Tibial nerve (tissue), 4 donors: ENCODE measurements around the gene NLRP6. TPM values are rescaled to one million over a fixed set of nuclear protein-coding genes. Genes with fewer than 3 reads are reported as not detected.

Experiments
- DNase-seq, 2 donors: peaks; one replicate each; pipeline ENCODE4 v3.0.0-alpha.2; 2019; ENCODE audit warnings: low spot score in 2 of 2
- H3K27ac ChIP-seq, 4 donors: fragments of 200-600 bp; sonication (generic) in 3 of 4; one replicate each; pipeline ENCODE4 v1.5.1; 2017 to 2019; ENCODE audit warnings: mild to moderate bottlenecking in 1 of 4
- H3K27me3 ChIP-seq, 2 donors: fragments of 200-600 bp; sonication (generic) in 1 of 2; one replicate each; pipeline versions ENCODE4 v1.5.1 to v1.6.0; 2017 to 2019
- H3K36me3 ChIP-seq, 3 donors: fragments of 200-600 bp; sonication (generic); one replicate each; pipeline ENCODE4 v1.5.1; 2018 to 2019
- H3K4me1 ChIP-seq, 4 donors: fragments of 200-600 bp; sonication (generic) in 3 of 4; one replicate each; pipeline ENCODE4 v1.5.1; 2017 to 2019
- H3K4me3 ChIP-seq, 4 donors: fragments of 200-600 bp; sonication (generic) in 3 of 4; one replicate each; pipeline ENCODE4 v1.5.1; 2017 to 2019; ENCODE audit warnings: mild to moderate bottlenecking in 1 of 4, moderate library complexity in 1 of 4
- H3K9me3 ChIP-seq, 4 donors: fragments of 200-600 bp; sonication (generic) in 3 of 4; one replicate each; pipeline ENCODE4 v1.5.1; 2017 to 2019
- CTCF ChIP-seq, 5 experiments: fragments of 200-600 bp in 3 of 5; fragments of 450-650 bp in 2 of 5; sonication (generic) in 3 of 5; IDR thresholded peaks; one replicate each; pipeline ENCODE4 v1.5.1; 2016 to 2019; ENCODE audit warnings: antibody characterized with exemption in 5 of 5, mild to moderate bottlenecking in 3 of 5, moderate library complexity in 2 of 5
- EP300 ChIP-seq, 2 donors: sonication (generic); formaldehyde crosslinking; IDR thresholded peaks; one replicate each; pipeline ENCODE4 v1.6.1; 2017; ENCODE audit warnings: antibody characterized with exemption in 2 of 2, mild to moderate bottlenecking in 1 of 2
- POLR2A ChIP-seq, 2 donors: fragments of 450-650 bp; IDR thresholded peaks; one replicate each; pipeline ENCODE4 v1.6.1; 2017; ENCODE audit warnings: antibody characterized with exemption in 2 of 2, mild to moderate bottlenecking in 2 of 2, moderate library complexity in 2 of 2
- WGBS, 2 donors: methylation state at CpG; one replicate each; pipeline ENCODE4 v1.1.5; 2018; 5-methylcytosine and 5-hydroxymethylcytosine counted together
- total RNA-seq, 4 donors: library from RNA; depleted of rRNA; stranded (reverse); fragments of >200 nt; gene quantifications; one replicate each; pipeline ENCODE4 v1.1.0, GENCODE V29; 2016

The NLRP6 gene
- total RNA-seq, 4 donors from 2014 or later, result 1.0 to 3.3 (median 1.7) TPM

GRCh38 chr11:288478-289397 is 10.5 kb downstream of the NLRP6 start, which contains the start of gene PGGHG:
PGGHG (plus strand) TSS chr11:289126; CDS start chr11:289817, 691 bp downstream.
- TF ChIP-seq EP300 (IDR thresholded peaks at IDR 0.05) (no peak), CTCF (IDR thresholded peaks at IDR 0.05) (no peak), POLR2A (IDR thresholded peaks at IDR 0.05) (no peak)

GRCh38 chr11:289398-289711 is 11.1 kb downstream of the NLRP6 start:
- Histone ChIP-seq H3K4me1 (peaks cover 0 to 22% (median 15%) of the 10 kb centered on the region in 4 donors), H3K4me3 (peak overlapping the region; percentile 46 to 90 (median 70)), H3K27ac (peak overlapping the region; percentile 30 to 87 (median 82)), H3K36me3 (peaks cover 0 to 32% (median 0%) of the 10 kb centered on the region in 3 donors), H3K27me3 (peaks cover 0 to 16% of the 10 kb centered on the region in 2 donors), H3K9me3 (no peaks in the 10 kb centered on the region)
- DNase-seq, result no peak
- TF ChIP-seq EP300 (IDR thresholded peaks at IDR 0.05) (no peak), CTCF (IDR thresholded peaks at IDR 0.05) (no peak), POLR2A (IDR thresholded peaks at IDR 0.05) (no peak)
- WGBS, 2 donors, result 29% methylated on average over 6 to 7 of the region's 14 CpGs

More at GRCh38 chr11:288478-289397, 10.5 kb downstream of the NLRP6 start, which contains the start of gene PGGHG:
- Histone ChIP-seq H3K9me3 (no peaks in the 10 kb centered on the region), H3K4me1 (peaks cover 0 to 22% (median 15%) of the 10 kb centered on the region in 4 donors), H3K27ac (peak within 1 kb of the TSS; percentile 30 to 87 (median 82)), H3K36me3 (peaks cover 0 to 26% (median 0%) of the 10 kb centered on the region in 3 donors), H3K4me3 (peak within 1 kb of the TSS; percentile 53 to 90 (median 70)), H3K27me3 (peaks cover 0 to 22% of the 10 kb centered on the region in 2 donors)
- WGBS, 2 donors, result 1% methylated on average over 32 to 45 of the region's 112 CpGs
- DNase-seq, result peak; percentile 43

DNA sequence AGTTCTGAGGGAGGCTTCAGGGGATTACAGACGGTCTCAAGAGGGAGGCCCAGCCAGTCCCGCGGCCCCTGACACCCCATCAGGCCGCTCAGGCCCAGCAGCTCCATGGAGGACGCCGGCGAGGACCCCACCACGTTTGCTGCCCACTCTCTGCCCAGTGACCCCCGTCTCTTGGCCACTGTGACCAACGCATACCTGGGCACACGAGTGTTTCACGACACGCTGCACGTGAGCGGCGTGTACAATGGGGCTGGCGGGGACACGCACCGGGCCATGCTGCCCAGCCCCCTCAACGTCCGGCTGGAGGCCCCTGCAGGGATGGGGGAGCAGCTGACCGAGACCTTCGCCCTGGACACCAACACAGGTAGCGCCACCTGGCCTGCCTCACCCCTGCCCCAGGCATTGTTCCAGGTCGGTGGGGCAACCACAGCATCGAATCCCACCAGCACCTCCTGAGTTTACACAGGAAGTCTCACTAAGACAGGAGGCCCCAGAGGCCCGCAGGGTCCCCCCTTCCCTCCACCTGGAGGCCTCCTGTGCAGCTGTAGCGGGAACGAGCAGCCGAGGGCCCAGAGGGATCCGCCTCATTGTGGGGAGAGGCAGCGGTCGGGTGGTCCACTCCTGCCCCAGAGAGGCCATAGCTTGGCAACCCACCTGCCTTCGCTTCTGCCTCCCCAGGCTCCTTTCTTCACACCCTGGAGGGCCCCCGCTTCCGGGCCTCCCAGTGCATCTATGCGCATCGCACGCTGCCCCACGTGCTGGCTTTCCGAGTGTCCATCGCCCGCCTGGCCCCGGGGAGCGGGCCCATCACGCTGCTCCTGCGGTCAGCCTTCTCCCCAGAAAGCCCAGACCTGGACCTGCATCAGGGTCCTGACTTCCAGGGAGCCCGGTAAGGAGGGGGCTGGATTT is 11.8 kb downstream of the NLRP6 start:
- no peaks in the 10 kb centered on the region for H3K9me3 ChIP-seq
- TF ChIP-seq CTCF (IDR thresholded peaks at IDR 0.05) (no peak), EP300 (IDR thresholded peaks at IDR 0.05) (no peak), POLR2A (IDR thresholded peaks at IDR 0.05) (no peak)
- 88 to 90% methylated on average over 35 to 42 of the region's 48 CpGs for WGBS, 2 donors
- H3K36me3 ChIP-seq, result peaks cover 0 to 38% (median 0%) of the 10 kb centered on the region in 3 donors
- H3K4me3 ChIP-seq, result peak overlapping the region; percentile 46 to 90 (median 70)
- DNase-seq, result no peak
- peaks cover 0 to 22% (median 15%) of the 10 kb centered on the region in 4 donors for H3K4me1 ChIP-seq
- peaks cover 0 to 10% of the 10 kb centered on the region in 2 donors for H3K27me3 ChIP-seq
- peak overlapping the region; percentile 30 to 87 (median 82) for H3K27ac ChIP-seq

- no peak overlapping the region for H3K4me3 ChIP-seq
Observed at GRCh38 chr11:290621-291231, 12.5 kb downstream of the NLRP6 start.

More at GRCh38 chr11:290621-291231, 12.5 kb downstream of the NLRP6 start:
- peaks cover 0 to 4% of the 10 kb centered on the region in 2 donors for H3K27me3 ChIP-seq
- H3K9me3 ChIP-seq, result no peaks in the 10 kb centered on the region
- peaks cover 0 to 46% (median 0%) of the 10 kb centered on the region in 3 donors for H3K36me3 ChIP-seq
- peaks cover 0 to 22% (median 15%) of the 10 kb centered on the region in 4 donors for H3K4me1 ChIP-seq
- no peak overlapping the region for H3K27ac ChIP-seq
- 80 to 84% methylated on average over 9 to 12 of the region's 13 CpGs for WGBS, 2 donors
- no peak for TF ChIP-seq POLR2A (IDR thresholded peaks at IDR 0.05)
- TF ChIP-seq CTCF (IDR thresholded peaks at IDR 0.05), result no peak
- TF ChIP-seq EP300 (IDR thresholded peaks at IDR 0.05), result no peak
- DNase-seq, result no peak
